HEK293T (cell line): ENCODE results near the gene ASTN2.

Experiments
- BHLHE40 ChIP-seq: fragments of 450-650 bp; IDR thresholded peaks from 2 replicates; pipeline ENCODE4 v1.6.1; 2016; ENCODE audit warnings: mild to moderate bottlenecking, moderate library complexity, borderline replicate concordance
- CTBP1 ChIP-seq: fragments of 450-650 bp; IDR thresholded peaks from 2 replicates; pipeline ENCODE4 v1.6.1; 2016; ENCODE audit warnings: borderline replicate concordance
- FOXA1 ChIP-seq: fragments of 450-650 bp; IDR thresholded peaks from 2 replicates; pipeline ENCODE4 v1.6.1; 2016; ENCODE audit warnings: mild to moderate bottlenecking
- FOXK2 ChIP-seq: fragments of 450-650 bp; IDR thresholded peaks from 2 replicates; pipeline ENCODE4 v1.6.1; 2016; ENCODE audit warnings: mild to moderate bottlenecking
- HDGF ChIP-seq: fragments of 450-650 bp; IDR thresholded peaks from 2 replicates; pipeline ENCODE4 v1.6.1; 2017; ENCODE audit warnings: antibody characterized with exemption, borderline replicate concordance
- SP1 ChIP-seq: fragments of 450-650 bp; IDR thresholded peaks from 2 replicates; pipeline ENCODE4 v1.6.1; 2017
- SUZ12 ChIP-seq: fragments of 450-650 bp; IDR thresholded peaks from 2 replicates; pipeline ENCODE4 v1.6.1; 2016; ENCODE audit warnings: mild to moderate bottlenecking
- TARDBP ChIP-seq: fragments of 450-650 bp; IDR thresholded peaks from 2 replicates; pipeline ENCODE4 v1.6.1; 2016
- ZNF384 ChIP-seq: fragments of 450-650 bp; IDR thresholded peaks from 2 replicates; pipeline ENCODE4 v1.6.1; 2016
- TF ChIP-seq, protein P1 (sequence below): fragments of 450-650 bp; IDR thresholded peaks from 2 replicates; pipeline ENCODE4 v1.6.1; 2016

DNA sequence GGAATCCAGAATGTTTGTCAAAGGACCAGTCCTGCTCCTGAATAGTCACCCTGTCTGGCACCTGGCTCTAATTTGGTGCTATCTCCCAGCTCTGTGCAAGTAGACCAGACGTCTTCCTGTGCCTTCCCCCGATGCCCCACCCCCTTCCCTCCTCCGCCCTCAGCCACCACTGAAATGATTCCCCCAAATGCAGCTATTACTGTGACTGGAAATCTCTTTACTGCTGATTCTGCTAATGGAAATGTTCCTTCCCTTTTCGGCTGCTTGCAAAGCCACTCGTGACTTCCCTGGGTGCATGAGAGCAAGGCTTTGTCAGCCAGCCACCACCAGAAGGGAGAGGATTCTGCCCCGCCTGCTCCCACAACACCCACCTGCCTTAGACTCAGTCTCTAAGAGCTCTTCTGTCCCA is 11.4 kb downstream of the ASTN2 start:
- TF ChIP-seq ZNF384 (no peak), FOXK2 (no peak), CTBP1 (no peak), HDGF (no peak), SUZ12 (no peak), BHLHE40 (no peak), SP1 (no peak), FOXA1 (no peak), TARDBP (no peak)
- TF ChIP-seq, protein P1, sequence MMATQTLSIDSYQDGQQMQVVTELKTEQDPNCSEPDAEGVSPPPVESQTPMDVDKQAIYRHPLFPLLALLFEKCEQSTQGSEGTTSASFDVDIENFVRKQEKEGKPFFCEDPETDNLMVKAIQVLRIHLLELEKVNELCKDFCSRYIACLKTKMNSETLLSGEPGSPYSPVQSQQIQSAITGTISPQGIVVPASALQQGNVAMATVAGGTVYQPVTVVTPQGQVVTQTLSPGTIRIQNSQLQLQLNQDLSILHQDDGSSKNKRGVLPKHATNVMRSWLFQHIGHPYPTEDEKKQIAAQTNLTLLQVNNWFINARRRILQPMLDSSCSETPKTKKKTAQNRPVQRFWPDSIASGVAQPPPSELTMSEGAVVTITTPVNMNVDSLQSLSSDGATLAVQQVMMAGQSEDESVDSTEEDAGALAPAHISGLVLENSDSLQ, result no peak
